HepG2 (cell line): ENCODE results near the gene LIME1. TPM values are rescaled to one million over a fixed set of nuclear protein-coding genes. Genes with fewer than 3 reads are reported as not detected.

Experiments
- BRD4 ChIP-seq: sonication (generic); formaldehyde crosslinking; IDR thresholded peaks from 2 replicates; pipeline ENCODE4 v1.4.0; 2020; ENCODE audit warnings: missing genetic modification reagents
- FOXO1 ChIP-seq: sonication (generic); formaldehyde crosslinking; IDR thresholded peaks from 2 replicates; pipeline ENCODE4 v1.4.0; 2020; ENCODE audit warnings: missing genetic modification reagents
- HIC2 ChIP-seq: sonication (generic); formaldehyde crosslinking; IDR thresholded peaks from 2 replicates; pipeline ENCODE4 v1.9.0; 2022; ENCODE audit warnings: low read depth, missing genetic modification reagents
- HOMEZ ChIP-seq: IDR thresholded peaks from 2 replicates; pipeline ENCODE4 v1.6.1; 2016; ENCODE audit warnings: low read depth
- PCBP1 ChIP-seq: fragments of 200-400 bp; formaldehyde crosslinking; IDR thresholded peaks from 2 replicates; pipeline ENCODE4 v1.6.1; 2017; ENCODE audit warnings: mild to moderate bottlenecking, low read depth, low read length, borderline replicate concordance
- ZNF549 ChIP-seq: sonication (generic); formaldehyde crosslinking; IDR thresholded peaks from 2 replicates; pipeline ENCODE4 v1.5.0; 2020; ENCODE audit warnings: missing genetic modification reagents
- ZSCAN25 ChIP-seq: sonication (generic); formaldehyde crosslinking; IDR thresholded peaks from 2 replicates; pipeline ENCODE4 v1.8.0; 2022; ENCODE audit warnings: mild to moderate bottlenecking, missing genetic modification reagents
- polyA plus RNA-seq, 8 experiments: library from polyadenylated mRNA; depleted of rRNA in 3 of 8; stranded (reverse) in 7 of 8; unstranded in 1 of 8; fragments of >200 nt; fragmentation: Illumina TruSeq in 4 of 8; extraction: Trizol in 4 of 8; gene quantifications; 2 replicates each; pipeline versions ENCODE4 v1.2.1 to v1.2.3, GENCODE V29; 2011 to 2016; ENCODE audit warnings: low read depth in 4 of 8, missing spikeins in 1 of 8, mixed read lengths in 1 of 8; ENCODE audit not compliant: insufficient read depth in 1 of 8
- total RNA-seq, 5 experiments: library from RNA; depleted of rRNA; stranded (reverse); fragments of >200 nt; fragmentation: Illumina TruSeq; extraction: Trizol; gene quantifications; 2 replicates each; pipeline ENCODE4 v1.2.3, GENCODE V29; 2016; ENCODE audit warnings: low read depth in 1 of 5
- TF ChIP-seq, protein P1 (sequence below), 2 experiments: fragments of 450-650 bp in 1 of 2; sonication (generic) in 1 of 2; formaldehyde crosslinking in 1 of 2; IDR thresholded peaks; 2 replicates each; pipeline versions ENCODE4 v1.6.1 to v1.8.0; 2016 to 2022; ENCODE audit warnings: antibody characterized with exemption in 1 of 2, mild to moderate bottlenecking in 1 of 2, missing genetic modification reagents in 1 of 2
- TF ChIP-seq, protein P2 (sequence below): sonication (generic); formaldehyde crosslinking; IDR thresholded peaks from 2 replicates; pipeline ENCODE4 v1.9.0; 2021; ENCODE audit warnings: missing genetic modification reagents, borderline replicate concordance

The LIME1 gene
- total and polyA plus RNA-seq, 2 of the 13 experiments (the other 11 are each of a cell fraction or from before 2014, with no cell fraction given), result 13.0 to 61.5 TPM

- TF ChIP-seq HIC2 (CRISPR knock-in tag) (0 out of 2 replicates have a peak, but pooled peaks have one; percentile 52), BRD4 (peak; percentile 97), PCBP1 (0 out of 2 replicates have a peak, but pooled peaks have one; percentile 23), ZSCAN25 (CRISPR knock-in tag) (peak; percentile 89), HOMEZ (CRISPR knock-in tag) (peak; percentile 71), FOXO1 (CRISPR knock-in tag) (peak; percentile 90), ZNF549 (0 out of 2 replicates have a peak, but pooled peaks have one; percentile 80)
- TF ChIP-seq, protein P1, sequence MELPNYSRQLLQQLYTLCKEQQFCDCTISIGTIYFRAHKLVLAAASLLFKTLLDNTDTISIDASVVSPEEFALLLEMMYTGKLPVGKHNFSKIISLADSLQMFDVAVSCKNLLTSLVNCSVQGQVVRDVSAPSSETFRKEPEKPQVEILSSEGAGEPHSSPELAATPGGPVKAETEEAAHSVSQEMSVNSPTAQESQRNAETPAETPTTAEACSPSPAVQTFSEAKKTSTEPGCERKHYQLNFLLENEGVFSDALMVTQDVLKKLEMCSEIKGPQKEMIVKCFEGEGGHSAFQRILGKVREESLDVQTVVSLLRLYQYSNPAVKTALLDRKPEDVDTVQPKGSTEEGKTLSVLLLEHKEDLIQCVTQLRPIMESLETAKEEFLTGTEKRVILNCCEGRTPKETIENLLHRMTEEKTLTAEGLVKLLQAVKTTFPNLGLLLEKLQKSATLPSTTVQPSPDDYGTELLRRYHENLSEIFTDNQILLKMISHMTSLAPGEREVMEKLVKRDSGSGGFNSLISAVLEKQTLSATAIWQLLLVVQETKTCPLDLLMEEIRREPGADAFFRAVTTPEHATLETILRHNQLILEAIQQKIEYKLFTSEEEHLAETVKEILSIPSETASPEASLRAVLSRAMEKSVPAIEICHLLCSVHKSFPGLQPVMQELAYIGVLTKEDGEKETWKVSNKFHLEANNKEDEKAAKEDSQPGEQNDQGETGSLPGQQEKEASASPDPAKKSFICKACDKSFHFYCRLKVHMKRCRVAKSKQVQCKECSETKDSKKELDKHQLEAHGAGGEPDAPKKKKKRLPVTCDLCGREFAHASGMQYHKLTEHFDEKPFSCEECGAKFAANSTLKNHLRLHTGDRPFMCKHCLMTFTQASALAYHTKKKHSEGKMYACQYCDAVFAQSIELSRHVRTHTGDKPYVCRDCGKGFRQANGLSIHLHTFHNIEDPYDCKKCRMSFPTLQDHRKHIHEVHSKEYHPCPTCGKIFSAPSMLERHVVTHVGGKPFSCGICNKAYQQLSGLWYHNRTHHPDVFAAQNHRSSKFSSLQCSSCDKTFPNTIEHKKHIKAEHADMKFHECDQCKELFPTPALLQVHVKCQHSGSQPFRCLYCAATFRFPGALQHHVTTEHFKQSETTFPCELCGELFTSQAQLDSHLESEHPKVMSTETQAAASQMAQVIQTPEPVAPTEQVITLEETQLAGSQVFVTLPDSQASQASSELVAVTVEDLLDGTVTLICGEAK (IDR thresholded peaks at IDR 0.05), result no peak
- TF ChIP-seq, protein P1 (CRISPR knock-in tag; IDR thresholded peaks at IDR 0.05), result peak; percentile 84
- TF ChIP-seq, protein P2, sequence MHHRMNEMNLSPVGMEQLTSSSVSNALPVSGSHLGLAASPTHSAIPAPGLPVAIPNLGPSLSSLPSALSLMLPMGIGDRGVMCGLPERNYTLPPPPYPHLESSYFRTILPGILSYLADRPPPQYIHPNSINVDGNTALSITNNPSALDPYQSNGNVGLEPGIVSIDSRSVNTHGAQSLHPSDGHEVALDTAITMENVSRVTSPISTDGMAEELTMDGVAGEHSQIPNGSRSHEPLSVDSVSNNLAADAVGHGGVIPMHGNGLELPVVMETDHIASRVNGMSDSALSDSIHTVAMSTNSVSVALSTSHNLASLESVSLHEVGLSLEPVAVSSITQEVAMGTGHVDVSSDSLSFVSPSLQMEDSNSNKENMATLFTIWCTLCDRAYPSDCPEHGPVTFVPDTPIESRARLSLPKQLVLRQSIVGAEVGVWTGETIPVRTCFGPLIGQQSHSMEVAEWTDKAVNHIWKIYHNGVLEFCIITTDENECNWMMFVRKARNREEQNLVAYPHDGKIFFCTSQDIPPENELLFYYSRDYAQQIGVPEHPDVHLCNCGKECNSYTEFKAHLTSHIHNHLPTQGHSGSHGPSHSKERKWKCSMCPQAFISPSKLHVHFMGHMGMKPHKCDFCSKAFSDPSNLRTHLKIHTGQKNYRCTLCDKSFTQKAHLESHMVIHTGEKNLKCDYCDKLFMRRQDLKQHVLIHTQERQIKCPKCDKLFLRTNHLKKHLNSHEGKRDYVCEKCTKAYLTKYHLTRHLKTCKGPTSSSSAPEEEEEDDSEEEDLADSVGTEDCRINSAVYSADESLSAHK (CRISPR knock-in tag), result no peak; the same call in 1 of the 2 replicates
Observed at GRCh38 chr20:63707558-63708300, 28.7 kb upstream of the LIME1 start, which contains the start of the genes ARFRP1 and ZGPAT (continued).
